ENCODE data around the gene ROR2. TPM values are rescaled to one million over a fixed set of nuclear protein-coding genes. Genes with fewer than 3 reads are reported as not detected.

ROR2 gene
- total and polyA plus RNA-seq, 2 donors (not counting 3 experiments of a cell fraction or from before 2014, with no cell fraction given) = not detected

DNA sequence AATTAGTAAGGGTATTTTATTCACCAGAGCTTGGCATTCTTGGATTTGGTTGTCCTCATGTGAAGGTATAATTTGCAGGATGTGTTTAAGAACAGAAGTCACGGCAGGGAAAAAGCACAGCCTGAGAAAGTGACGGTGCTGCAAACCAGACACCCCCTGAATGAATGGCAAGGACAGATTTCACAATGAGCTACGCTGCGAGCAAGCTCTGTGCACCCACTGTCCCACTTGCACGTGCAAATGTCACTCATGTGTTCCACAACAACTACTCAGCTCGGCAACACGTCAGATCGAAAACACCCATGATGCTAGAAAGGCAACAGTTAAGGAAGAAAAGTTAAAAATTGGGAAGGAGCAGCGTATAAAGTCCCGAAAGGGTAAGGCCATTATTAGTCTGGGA is 168.9 kb downstream of the ROR2 start:
- no peak for FAIRE-seq
- H3K9me1 ChIP-seq (replicated peaks; ENCODE audit: control insufficient read depth, extremely low read depth, insufficient read depth, low read length) = no peaks in the 10 kb centered on the region
- no peaks in the 10 kb centered on the region for H3K4me1 ChIP-seq (ENCODE audit: control insufficient read depth, extremely low read depth, insufficient read depth, low read length)
- H3K9me3 ChIP-seq (replicated peaks; ENCODE audit: control insufficient read depth, insufficient read depth, low read length) = no peaks in the 10 kb centered on the region
- TF ChIP-seq FOS (IDR thresholded peaks at IDR 0.05; ENCODE audit: borderline replicate concordance, insufficient read depth, low read length) (no peak), POLR2AphosphoS5 (IDR thresholded peaks at IDR 0.05; ENCODE audit: insufficient read depth, low read depth, low read length) (no peak), MYC (IDR thresholded peaks at IDR 0.05; ENCODE audit: low read depth, low read length) (no peak), EZH2 (IDR thresholded peaks at IDR 0.05; ENCODE audit: borderline replicate concordance, low read depth, low read length, severe bottlenecking) (no peak), POLR2A (IDR thresholded peaks at IDR 0.05; ENCODE audit: low read depth, low read length) (no peak), GATA2 (IDR thresholded peaks at IDR 0.05; ENCODE audit: insufficient read depth, insufficient read length, low read depth, low read length) (no peak), JUN (IDR thresholded peaks at IDR 0.05; ENCODE audit: borderline replicate concordance, insufficient read depth, insufficient read length, low read depth) (no peak), CTCF (IDR thresholded peaks at IDR 0.05; ENCODE audit: extremely low read depth in 1 of 2, insufficient read depth in 1 of 2, low read depth in 1 of 2, low read length in 2 of 2) (no peak)
- TF ChIP-seq, protein P1, sequence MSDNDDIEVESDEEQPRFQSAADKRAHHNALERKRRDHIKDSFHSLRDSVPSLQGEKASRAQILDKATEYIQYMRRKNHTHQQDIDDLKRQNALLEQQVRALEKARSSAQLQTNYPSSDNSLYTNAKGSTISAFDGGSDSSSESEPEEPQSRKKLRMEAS (IDR thresholded peaks at IDR 0.05; ENCODE audit: insufficient read depth, insufficient read length) = no peak
- dilution Hi-C loops (cut with MboI; ENCODE audit: extremely low pct_ligation_motif_present, low sequenced_read_pairs) = no loop called here
- H3K4me2 ChIP-seq (ENCODE audit: insufficient read depth, low read length) = no peak overlapping the region
- H2AFZ ChIP-seq (ENCODE audit: low read depth, low read length) = no peak overlapping the region
- no peak overlapping the region for H3K9ac ChIP-seq (replicated peaks; ENCODE audit: extremely low read depth, insufficient read depth, low read length)
- DNase-seq (ENCODE audit: low read depth, low spot score) = no peak
- H3K4me3 ChIP-seq (replicated peaks in 1 of 3; ENCODE audit: insufficient read depth in 1 of 3, low read depth in 1 of 3, low read length in 3 of 3) = no peak overlapping the region
- H3K36me3 ChIP-seq (ENCODE audit: control insufficient read depth in 2 of 2, extremely low read depth in 1 of 2, insufficient read depth in 2 of 2, low read length in 2 of 2) = no peaks in the 10 kb centered on the region
- intact Hi-C loops (cut with micrococcal nuclease) = no loop called here
- H3K79me2 ChIP-seq (ENCODE audit: control insufficient read depth, insufficient read depth, low read length) = no peaks in the 10 kb centered on the region
- no peaks in the 10 kb centered on the region for H3K27me3 ChIP-seq (ENCODE audit: control insufficient read depth in 2 of 2, insufficient read depth in 2 of 2, low read length in 2 of 2)
- ChIA-PET POLR2A (no interaction called here), CTCF (interaction anchor here (1.2 to 1.6 kb wide), 2 partner anchors 9 to 96 kb away, joined by 3 read pairs; no protein-coding TSS in a partner anchor)
- no peaks in the 10 kb centered on the region for H4K20me1 ChIP-seq (replicated peaks; ENCODE audit: control insufficient read depth, extremely low read depth, insufficient read depth, low read length)
- H3K27ac ChIP-seq (ENCODE audit: insufficient read depth, low read depth, low read length) = no peak overlapping the region
- no TSS peak for BruUV-seq (replicated peaks)

Data from endothelial cell of umbilical vein (primary cell).